HG03039 (cell line): ENCODE data around the gene EEPD1.
"Not testable (repeated sequence)": the region's sequence is repeated elsewhere in the genome, so short reads cannot be mapped to it uniquely, and the experiment has no call there.

Source experiments
- ATAC-seq: cut with Tn5 transposase; IDR thresholded peaks from one replicate; pipeline ENCODE4 v1.9.1; 2021; ENCODE audit warnings: mild to moderate bottlenecking, moderate library complexity; ENCODE audit not compliant: unreplicated experiment

EEPD1 gene

GRCh38 chr7:36245684-36246299 lies 92.7 kb downstream of the EEPD1 start:
- no peak for ATAC-seq

DNA sequence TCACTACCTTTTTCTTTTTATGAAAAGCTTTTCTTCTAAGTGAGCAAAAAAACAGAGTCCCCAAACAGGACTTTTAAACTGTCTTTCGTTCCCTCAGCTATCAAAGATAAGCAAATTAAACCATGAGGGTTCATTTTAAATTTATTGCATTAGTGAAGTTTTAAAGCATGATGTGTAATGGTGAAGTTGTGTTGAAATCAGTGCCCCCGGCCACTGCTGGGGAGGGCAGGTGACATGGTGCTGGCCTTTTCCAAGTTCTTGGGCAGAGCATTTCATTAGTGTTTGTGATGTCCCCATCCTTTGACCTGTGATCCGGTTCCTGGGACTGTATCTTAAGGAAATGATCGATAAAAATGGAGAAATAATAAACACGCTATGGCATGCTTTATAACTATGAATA lies 96.0 kb downstream of the EEPD1 start:
- no peak for ATAC-seq

DNA sequence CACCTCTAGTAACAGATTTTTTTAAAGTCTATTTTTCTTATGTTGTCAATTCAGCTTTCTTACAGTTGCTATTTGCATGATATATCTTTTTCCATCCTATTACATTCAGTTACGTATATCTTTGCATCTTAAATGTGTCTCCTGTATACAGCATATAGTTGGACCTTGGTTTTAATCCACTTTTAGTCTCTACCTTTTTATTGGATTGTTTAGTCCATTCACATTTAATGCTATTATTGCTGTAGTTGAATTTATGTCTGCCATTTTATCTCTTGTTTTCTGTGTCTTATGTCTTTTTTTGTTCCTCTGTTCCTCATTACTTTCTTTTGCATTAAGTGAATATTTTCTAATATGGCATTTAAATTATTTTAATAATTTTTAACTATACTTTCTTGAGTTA lies 100.6 kb downstream of the EEPD1 start:
- ATAC-seq, result no peak

DNA sequence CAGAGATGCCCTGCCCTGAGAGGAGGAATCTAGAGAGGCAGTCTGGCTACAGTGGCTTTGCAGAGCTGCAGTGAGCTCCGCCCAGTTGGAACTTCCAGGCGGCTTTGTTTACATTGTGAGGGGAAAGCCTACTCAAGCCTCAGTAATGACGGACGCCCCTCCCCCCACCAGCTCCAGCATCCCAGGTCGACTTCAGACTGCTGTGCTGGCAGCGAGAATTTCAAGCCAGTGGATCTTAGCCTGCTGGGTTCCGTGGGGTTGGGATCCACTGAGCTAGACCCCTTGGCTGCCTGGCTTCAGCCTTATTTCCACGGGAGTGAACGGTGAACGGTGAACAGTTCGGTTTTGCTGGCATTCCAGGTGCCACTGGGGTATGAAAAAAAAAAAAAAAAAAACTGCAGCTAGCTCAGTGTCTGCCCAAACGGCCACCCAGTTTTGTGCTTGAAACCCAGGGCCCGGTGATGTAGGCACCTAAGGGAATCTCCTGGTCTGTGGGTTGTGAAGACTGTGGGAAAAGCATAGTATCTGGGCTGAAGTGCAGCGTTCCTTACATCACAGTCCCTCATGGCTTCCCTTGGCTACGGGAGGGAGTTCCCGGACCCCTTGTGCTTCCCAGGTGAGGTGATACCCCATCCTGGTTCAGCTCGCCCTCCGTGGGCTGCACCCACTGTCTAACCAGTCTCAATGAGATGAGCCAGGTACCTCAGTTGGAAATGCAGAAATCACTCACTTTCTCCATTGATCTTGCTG lies 105.6 kb downstream of the EEPD1 start:
- ATAC-seq, result not testable (repeated sequence)

GRCh38 chr7:36260481-36260880 lies 107.4 kb downstream of the EEPD1 start:
- ATAC-seq, result no peak

DNA sequence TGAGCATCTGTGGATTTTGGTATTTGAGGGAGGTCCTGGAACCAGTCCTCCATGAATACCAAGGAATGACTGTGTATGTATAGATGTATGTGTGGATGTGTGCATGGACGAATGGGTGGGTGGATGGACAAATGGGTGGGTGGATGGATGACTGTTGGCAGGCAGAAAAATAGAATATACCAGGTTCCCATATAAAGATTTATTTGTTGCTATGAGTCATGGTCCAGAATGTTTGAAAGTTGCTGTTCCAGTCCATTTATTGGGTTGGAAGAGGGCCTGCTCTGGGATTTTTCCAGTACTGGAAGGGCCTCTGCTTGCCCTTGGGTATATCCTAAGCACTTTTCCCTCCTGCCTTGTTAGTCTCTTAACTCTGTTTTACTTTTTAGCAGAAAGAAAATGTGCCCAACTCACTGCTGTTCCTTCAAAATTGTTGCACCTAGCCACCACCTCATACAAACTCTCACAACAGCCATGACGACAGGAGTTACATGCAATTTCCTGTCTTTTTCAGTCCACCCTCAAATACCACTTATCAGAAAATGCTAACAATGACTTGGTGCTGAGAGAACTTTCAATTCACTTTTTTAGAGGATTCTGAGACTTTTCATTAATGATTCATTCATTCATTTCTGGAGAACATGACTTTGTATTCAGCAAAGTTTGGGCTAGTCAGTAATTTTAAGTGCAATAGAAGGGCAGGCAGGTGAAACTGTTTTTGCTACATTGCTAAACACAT lies 108.1 kb downstream of the EEPD1 start:
- no peak for ATAC-seq

DNA sequence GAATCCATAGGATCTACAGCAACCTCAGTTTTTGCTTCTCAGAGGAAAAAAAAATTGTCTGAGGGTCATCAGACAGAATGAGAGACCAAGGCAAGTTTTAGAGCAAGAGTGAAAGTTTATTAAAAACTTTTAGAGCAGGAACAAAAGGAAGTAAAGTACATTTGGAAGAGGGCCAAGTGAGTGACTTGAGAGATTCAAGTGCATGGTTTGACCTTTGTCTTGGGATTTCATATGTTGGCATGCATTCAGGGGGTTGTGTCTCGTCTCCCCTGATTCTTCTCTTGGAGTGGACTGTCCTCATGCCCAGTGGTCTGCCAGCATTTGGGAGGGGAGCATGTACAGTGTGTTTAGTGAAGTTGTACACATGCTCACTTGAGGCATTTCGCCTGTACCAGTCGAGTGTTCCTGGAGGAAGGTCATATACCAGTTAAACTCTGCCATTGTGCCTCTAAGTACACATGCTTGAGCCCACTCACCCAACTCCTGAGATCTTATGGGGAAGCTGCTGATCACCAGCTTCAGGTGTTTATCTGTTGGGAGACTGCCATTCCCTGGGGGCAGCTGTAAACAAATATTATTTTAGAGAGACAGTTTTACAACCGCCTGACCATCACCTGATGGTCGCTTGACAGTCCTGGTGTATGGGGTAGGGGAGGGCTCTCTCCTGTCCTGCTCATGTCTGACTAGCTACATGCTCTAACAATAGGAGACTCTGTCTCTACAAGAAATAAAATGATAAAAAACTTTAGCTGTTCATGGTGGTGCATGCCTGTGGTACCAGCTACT lies 109.4 kb downstream of the EEPD1 start:
- ATAC-seq, result no peak

- ATAC-seq, result no peak
These were observed 110.0 kb downstream of the EEPD1 start for GRCh38 chr7:36263095-36263484.

GRCh38 chr7:36264123-36264801 lies 111.2 kb downstream of the EEPD1 start:
- no peak for ATAC-seq

DNA sequence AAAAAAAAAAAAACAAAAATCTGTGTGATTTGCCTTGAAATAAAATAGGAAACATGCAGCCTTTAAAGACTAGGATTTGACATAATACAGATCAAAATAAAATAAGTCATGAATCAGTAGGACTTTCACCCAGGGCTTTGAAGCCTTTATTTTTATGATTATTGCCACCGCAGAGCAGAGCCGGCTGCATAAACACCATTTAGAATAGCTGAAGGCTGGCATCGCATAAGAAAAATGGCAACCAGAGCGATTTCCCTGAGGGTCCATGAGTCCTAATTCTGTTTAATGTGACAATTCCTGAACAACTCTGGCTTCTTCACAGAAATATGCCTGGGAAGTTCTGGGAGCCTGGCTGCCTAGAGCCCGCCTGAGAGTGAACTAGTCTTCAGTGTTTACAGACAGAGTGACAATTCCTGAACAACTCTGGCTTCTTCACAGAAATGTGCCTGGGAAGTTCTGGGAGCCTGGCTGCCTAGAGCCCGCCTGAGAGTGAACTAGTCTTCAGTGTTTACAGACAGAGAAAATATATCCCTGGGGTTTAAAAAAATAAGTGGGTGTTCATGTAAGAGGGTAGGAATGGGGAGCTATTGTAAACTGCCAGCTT lies 112.0 kb downstream of the EEPD1 start:
- no peak for ATAC-seq

- ATAC-seq, result no peak
These were observed 112.6 kb downstream of the EEPD1 start for GRCh38 chr7:36265680-36266079.

- no peak for ATAC-seq
These were observed 113.1 kb downstream of the EEPD1 start for GRCh38 chr7:36266190-36266589.

- no peak for ATAC-seq
These were observed 113.6 kb downstream of the EEPD1 start for GRCh38 chr7:36266683-36267082.

DNA sequence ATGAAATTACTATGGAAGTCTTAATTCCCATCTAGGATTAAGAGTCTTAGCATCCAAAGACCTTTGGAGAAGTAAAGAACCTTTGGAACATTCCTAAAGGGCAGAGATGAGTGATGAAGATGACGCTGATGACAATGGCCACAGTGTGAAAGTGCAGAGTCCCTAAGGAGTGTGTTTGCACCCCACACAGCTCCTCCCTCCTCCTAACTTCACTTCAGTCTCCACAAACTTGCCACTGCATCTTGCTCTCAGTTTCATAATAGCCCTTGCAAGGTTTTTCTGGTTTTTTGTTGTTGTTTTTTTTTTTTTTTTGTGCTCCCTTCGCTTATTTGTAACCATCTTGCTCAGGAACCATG lies 119.1 kb downstream of the EEPD1 start:
- ATAC-seq, result no peak

- ATAC-seq, result no peak
These were observed 119.7 kb downstream of the EEPD1 start for GRCh38 chr7:36272567-36273269.

GRCh38 chr7:36273836-36274235 lies 120.8 kb downstream of the EEPD1 start:
- ATAC-seq, result no peak

DNA sequence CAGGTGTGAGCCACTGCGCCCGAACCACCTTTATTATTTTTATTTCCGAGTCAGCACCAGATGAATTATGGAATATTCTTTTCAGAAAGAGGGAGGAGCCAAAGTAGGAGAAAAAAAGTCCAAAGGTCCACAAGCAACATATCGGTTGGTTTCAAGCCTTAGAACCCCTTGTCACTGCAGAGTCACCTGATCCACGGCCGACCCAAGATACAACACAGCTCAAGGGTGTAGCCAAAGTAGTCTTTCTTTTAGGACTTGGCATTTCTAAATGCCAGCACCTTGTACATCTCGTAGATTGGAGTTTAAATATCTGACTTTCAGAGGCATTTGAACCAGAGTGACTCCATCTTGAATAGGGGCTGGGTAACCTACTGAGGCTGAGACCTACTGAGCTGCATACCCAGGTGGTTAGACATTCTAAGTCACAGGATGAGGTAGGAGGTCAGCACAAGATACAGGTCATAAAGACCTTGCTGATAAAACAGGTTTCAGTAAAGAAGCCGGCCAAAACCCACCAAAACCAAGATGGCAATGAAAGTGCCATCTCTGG lies 122.8 kb downstream of the EEPD1 start:
- no peak for ATAC-seq

DNA sequence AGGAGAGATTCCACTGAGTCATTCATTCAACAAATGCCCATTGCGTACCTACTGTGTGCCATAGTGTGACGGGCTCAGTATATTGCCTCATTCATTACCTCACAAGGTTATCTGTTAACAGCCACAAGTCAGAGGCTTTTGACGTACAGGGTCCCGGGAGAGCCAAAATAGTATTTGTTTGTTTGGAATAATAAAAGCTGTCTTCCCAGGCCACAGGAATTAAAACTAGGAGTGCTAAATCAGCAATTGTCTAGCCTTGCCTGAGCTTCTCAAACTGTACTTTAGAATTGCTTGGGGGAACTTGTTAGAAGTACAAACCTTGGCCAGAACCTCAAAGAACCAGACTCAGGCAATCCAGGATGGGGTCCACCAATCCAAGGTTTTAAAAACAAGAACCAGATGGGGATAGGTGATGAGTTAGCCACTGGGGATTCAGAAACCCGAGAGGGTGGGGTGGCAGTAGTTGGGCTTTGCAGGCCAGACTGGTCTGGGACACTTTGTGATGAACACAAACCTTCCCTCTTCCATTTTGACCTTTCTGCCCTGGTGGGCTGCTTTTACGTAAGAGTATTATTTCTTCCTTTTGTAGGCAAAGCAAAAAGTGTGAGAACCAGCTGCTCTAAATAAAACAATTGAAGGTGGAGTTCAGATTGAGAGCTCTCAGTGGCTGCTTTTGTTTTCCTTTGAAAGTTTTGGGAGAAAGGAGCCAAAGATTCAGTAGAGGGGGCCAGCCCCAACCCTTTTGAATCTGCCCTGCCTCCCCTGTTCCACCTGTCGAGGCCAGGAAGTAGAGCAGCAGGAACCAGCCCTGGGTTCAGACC lies 123.6 kb downstream of the EEPD1 start:
- no peak for ATAC-seq

DNA sequence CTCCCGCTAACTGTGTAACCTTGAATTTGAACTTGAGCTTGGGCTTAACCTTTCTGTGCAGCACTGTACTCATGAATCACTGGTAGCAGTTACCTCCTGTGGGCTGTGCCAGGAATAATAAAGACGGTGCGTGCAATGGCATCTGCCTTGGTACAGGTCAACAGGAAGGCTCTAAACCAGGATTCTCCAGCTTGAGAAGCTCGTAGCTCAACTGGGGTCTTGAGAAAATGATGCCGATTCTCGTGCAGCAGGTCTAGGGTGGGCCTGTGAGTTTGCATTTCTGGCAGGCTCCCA lies 124.1 kb downstream of the EEPD1 start:
- no peak for ATAC-seq
